HepG2 (cell line): ENCODE measurements around the gene BFSP1. TPM values are rescaled to one million over a fixed set of nuclear protein-coding genes. Genes with fewer than 3 reads are reported as not detected.

Experiments used
- ATAC-seq: fragments of 200-7000 bp; cut with Tn5 transposase; 3 replicates; pipeline ENCODE4 v1.9.1; 2020; ENCODE audit warnings: mild to moderate bottlenecking, moderate library complexity
- BruUV-seq: library from RNA; stranded (reverse); fragments of 400-500 nt; replicated peaks from 2 replicates; lab custom pipeline; 2021; lab: Mats Ljungman, UMichigan
- CTCF ChIA-PET: fragments of 300-600 bp; formaldehyde crosslinking; extraction: SDS; loops from one replicate; lab custom pipeline; 2021; ENCODE audit warnings: low total read pairs, inconsistent platforms, low intra/inter-chr PET ratio; lab: Yijun Ruan, JAX
- POLR2A ChIA-PET: fragments of 350-600 bp; sonication (Branson Sonifier 250); formaldehyde crosslinking; loops from one replicate; lab custom pipeline; 2020; ENCODE audit warnings: antibody characterized with exemption, inconsistent platforms; lab: Yijun Ruan, JAX
- DNase-seq: peaks from one replicate; pipeline ENCODE4 v3.0.0-alpha.2; 2015; ENCODE audit warnings: low spot score
- FAIRE-seq: peaks from 3 replicates; lab custom pipeline; 2011; peaks lifted over from hg19 to GRCh38; lab: Jason Lieb, UNC
- H2AFZ ChIP-seq: one replicate; pipeline ENCODE4 v1.6.1; 2011; ENCODE audit warnings: low read length, inconsistent platforms
- H3K27ac ChIP-seq: fragments of 300-600 bp; 3 replicates; pipeline ENCODE4 v1.8.0; 2011; ENCODE audit warnings: mixed run types, mild to moderate bottlenecking, mixed read lengths, low read length, inconsistent platforms; ENCODE audit not compliant: insufficient read depth; ENCODE audit errors: extremely low read length
- H3K27me3 ChIP-seq, 2 experiments: fragments of 200-600 bp in 1 of 2; 2 replicates in 1 of 2; 3 replicates in 1 of 2; pipeline versions ENCODE4 v1.6.0 to v1.8.0; 2011; ENCODE audit warnings: low read length in 2 of 2, mild to moderate bottlenecking in 2 of 2, moderate library complexity in 2 of 2, inconsistent platforms in 1 of 2; ENCODE audit not compliant: insufficient read depth in 2 of 2, control insufficient read depth in 1 of 2
- H3K36me3 ChIP-seq, 2 experiments: fragments of 200-600 bp in 1 of 2; replicated peaks in 1 of 2; 2 replicates in 1 of 2; 3 replicates in 1 of 2; pipeline versions ENCODE4 v1.5.1 to v1.8.0; 2011; ENCODE audit warnings: low read length in 2 of 2, inconsistent platforms in 1 of 2; ENCODE audit not compliant: insufficient read depth in 2 of 2, control insufficient read depth in 1 of 2
- H3K4me1 ChIP-seq: 2 replicates; pipeline ENCODE4 v1.5.1; 2012; ENCODE audit warnings: low read length, inconsistent platforms; ENCODE audit not compliant: insufficient read depth
- H3K4me2 ChIP-seq: 2 replicates; pipeline ENCODE4 v1.6.0; 2011; ENCODE audit warnings: low read depth, low read length, inconsistent platforms
- H3K4me3 ChIP-seq, 3 experiments: fragments of 200-600 bp in 1 of 3; sonication (generic), shearing (Covaris generic) in 1 of 3; replicated peaks in 1 of 3; 2 replicates each; pipeline ENCODE4 v1.5.1; 2011 to 2016; ENCODE audit warnings: low read length in 3 of 3, inconsistent platforms in 2 of 3, low read depth in 2 of 3, mild to moderate bottlenecking in 2 of 3, control low read depth in 1 of 3, mixed read lengths in 1 of 3; ENCODE audit not compliant: insufficient read depth in 1 of 3
- H3K79me2 ChIP-seq: one replicate; pipeline ENCODE4 v1.6.1; 2011; ENCODE audit warnings: low read length, inconsistent platforms; ENCODE audit not compliant: insufficient read depth
- H3K9ac ChIP-seq: 2 replicates; pipeline ENCODE4 v1.6.0; 2011; ENCODE audit warnings: mild to moderate bottlenecking, low read depth, low read length, inconsistent platforms; ENCODE audit not compliant: insufficient read depth
- H3K9me3 ChIP-seq: 2 replicates; pipeline ENCODE4 v1.5.1; 2012; ENCODE audit warnings: mild to moderate bottlenecking, low read length
- H4K20me1 ChIP-seq: 2 replicates; pipeline ENCODE4 v1.6.0; 2011; ENCODE audit warnings: inconsistent platforms, mild to moderate bottlenecking, low read length, moderate library complexity; ENCODE audit not compliant: insufficient read depth
- AKAP8 ChIP-seq: sonication (generic); formaldehyde crosslinking; IDR thresholded peaks from 2 replicates; pipeline ENCODE4 v1.5.1; 2020; ENCODE audit warnings: mild to moderate bottlenecking, missing genetic modification reagents
- DNMT1 ChIP-seq: sonication (generic); formaldehyde crosslinking; IDR thresholded peaks from 2 replicates; pipeline ENCODE4 v1.5.1; 2020; ENCODE audit warnings: mild to moderate bottlenecking, missing genetic modification reagents
- GPBP1L1 ChIP-seq: sonication (generic); formaldehyde crosslinking; IDR thresholded peaks from 2 replicates; pipeline ENCODE4 v1.5.0; 2020; ENCODE audit warnings: mild to moderate bottlenecking, missing genetic modification reagents
- HBP1 ChIP-seq: IDR thresholded peaks from 2 replicates; pipeline ENCODE4 v1.6.1; 2016; ENCODE audit warnings: low read depth, control low read depth
- HCFC1 ChIP-seq: fragments of 150-350 bp; IDR thresholded peaks from 2 replicates; pipeline ENCODE4 v1.6.1; 2014; ENCODE audit warnings: low read depth, low read length
- HOMEZ ChIP-seq: IDR thresholded peaks from 2 replicates; pipeline ENCODE4 v1.6.1; 2016; ENCODE audit warnings: low read depth
- MTF1 ChIP-seq: sonication (generic); formaldehyde crosslinking; IDR thresholded peaks from 2 replicates; pipeline ENCODE4 v1.5.0; 2020; ENCODE audit warnings: missing genetic modification reagents
- NKX3-1 ChIP-seq: sonication (generic); formaldehyde crosslinking; IDR thresholded peaks from 2 replicates; pipeline ENCODE4 v1.5.0; 2020; ENCODE audit warnings: missing genetic modification reagents
- NR1H2 ChIP-seq: sonication (generic); formaldehyde crosslinking; IDR thresholded peaks from 2 replicates; pipeline ENCODE4 v1.8.1; 2022; ENCODE audit warnings: low read depth, missing genetic modification reagents, borderline replicate concordance
- PHF20 ChIP-seq: sonication (generic); formaldehyde crosslinking; IDR thresholded peaks from 2 replicates; pipeline ENCODE4 v1.5.0; 2020; ENCODE audit warnings: mild to moderate bottlenecking, missing genetic modification reagents
- RELA ChIP-seq: sonication (generic); formaldehyde crosslinking; IDR thresholded peaks from 2 replicates; pipeline ENCODE4 v1.4.0; 2020; ENCODE audit warnings: missing genetic modification reagents
- TAF15 ChIP-seq: fragments of 200-400 bp; formaldehyde crosslinking; IDR thresholded peaks from one replicate; pipeline ENCODE4 v1.6.1; 2018; ENCODE audit warnings: mild to moderate bottlenecking, low read depth, low read length; ENCODE audit not compliant: poor library complexity, severe bottlenecking
- ZBTB7A ChIP-seq: sonication (generic); formaldehyde crosslinking; IDR thresholded peaks from 2 replicates; pipeline ENCODE4 v1.8.0; 2022; ENCODE audit warnings: mild to moderate bottlenecking, missing genetic modification reagents
- ZNF142 ChIP-seq: sonication (generic); formaldehyde crosslinking; IDR thresholded peaks from 2 replicates; pipeline ENCODE4 v1.4.0; 2020; ENCODE audit warnings: missing genetic modification reagents
- ZNF558 ChIP-seq: sonication (generic); formaldehyde crosslinking; IDR thresholded peaks from 2 replicates; pipeline ENCODE4 v1.9.0; 2022; ENCODE audit warnings: mild to moderate bottlenecking, missing genetic modification reagents, borderline replicate concordance
- WGBS: methylation state at CpG from one replicate; pipeline ENCODE4 v1.1.6; 2017; ENCODE audit warnings: low lambda C conversion rate; 5-methylcytosine and 5-hydroxymethylcytosine counted together
- in situ Hi-C: cut with HindIII; loops from 2 replicates; pipeline ENCODE4 v1.10.0; 2017; ENCODE audit warnings: low pct_unique_long_range_greater_than_20kb; ENCODE audit not compliant: extremely low pct_ligation_motif_present
- intact Hi-C: fragments of 100-400 bp; cut with micrococcal nuclease; formaldehyde crosslinking; loops from one replicate; pipeline ENCODE4 v1.10.0; 2022; ENCODE audit not compliant: unreplicated experiment
- polyA plus RNA-seq, 8 experiments: library from polyadenylated mRNA; depleted of rRNA in 3 of 8; stranded (reverse) in 7 of 8; unstranded in 1 of 8; fragments of >200 nt; fragmentation: Illumina TruSeq in 4 of 8; extraction: Trizol in 4 of 8; gene quantifications; 2 replicates each; pipeline versions ENCODE4 v1.2.1 to v1.2.3, GENCODE V29; 2011 to 2016; ENCODE audit warnings: low read depth in 4 of 8, missing spikeins in 1 of 8, mixed read lengths in 1 of 8; ENCODE audit not compliant: insufficient read depth in 1 of 8
- total RNA-seq, 5 experiments: library from RNA; depleted of rRNA; stranded (reverse); fragments of >200 nt; fragmentation: Illumina TruSeq; extraction: Trizol; gene quantifications; 2 replicates each; pipeline ENCODE4 v1.2.3, GENCODE V29; 2016; ENCODE audit warnings: low read depth in 1 of 5

The BFSP1 gene
- total and polyA plus RNA-seq, 2 of the 13 experiments (the other 11 are each of a cell fraction or from before 2014, with no cell fraction given), result 0.22 to 0.26 TPM

GRCh38 chr20:17467120-17467655 lies 64.0 kb downstream of the BFSP1 start:
- peaks cover 7 to 28% of the 10 kb centered on the region in 2 experiments; a peak in 4 of 5 replicates for H3K27me3 ChIP-seq
- no peak overlapping the region for H2AFZ ChIP-seq
- in situ Hi-C loops, result no loop called here
- BruUV-seq, result no TSS peak
- no peak overlapping the region for H3K27ac ChIP-seq
- H3K4me3 ChIP-seq, result no peak overlapping the region
- ATAC-seq (no peak), DNase-seq (no peak), FAIRE-seq (no peak)
- no peaks in the 10 kb centered on the region for H3K36me3 ChIP-seq
- WGBS, result 1% methylated on average over 4 of the region's 4 CpGs
- ChIA-PET CTCF (no interaction called here), POLR2A (no interaction called here)
- H3K4me1 ChIP-seq, result no peaks in the 10 kb centered on the region
- no peak overlapping the region for H3K4me2 ChIP-seq
- intact Hi-C loops, result no loop called here
- no peaks in the 10 kb centered on the region for H4K20me1 ChIP-seq
- H3K9me3 ChIP-seq, result no peaks in the 10 kb centered on the region
- H3K9ac ChIP-seq, result no peak overlapping the region
- no peaks in the 10 kb centered on the region for H3K79me2 ChIP-seq
- no peak for TF ChIP-seq NKX3-1 (CRISPR knock-in tag)
- TF ChIP-seq MTF1 (CRISPR knock-in tag), result no peak
- TF ChIP-seq HBP1 (CRISPR knock-in tag), result no peak
- TF ChIP-seq PHF20 (CRISPR knock-in tag), result no peak
- no peak for TF ChIP-seq ZNF558 (CRISPR knock-in tag)
- TF ChIP-seq AKAP8 (CRISPR knock-in tag), result no peak
- no peak for TF ChIP-seq ZBTB7A (CRISPR knock-in tag)
- TF ChIP-seq HCFC1, result no peak
- no peak for TF ChIP-seq NR1H2 (CRISPR knock-in tag)
- no peak for TF ChIP-seq RELA
- no peak for TF ChIP-seq HOMEZ (CRISPR knock-in tag)
- TF ChIP-seq TAF15, result no peak
- TF ChIP-seq GPBP1L1 (CRISPR knock-in tag), result no peak
- TF ChIP-seq ZNF142 (CRISPR knock-in tag), result no peak
- TF ChIP-seq DNMT1 (CRISPR knock-in tag), result no peak
